Small intestine (tissue), 7 donors: ENCODE data around the gene EMC8. TPM values are rescaled to one million over a fixed set of nuclear protein-coding genes. Genes with fewer than 3 reads are reported as not detected.

Experiments
- DNase-seq, 2 donors: peaks; one replicate each; pipeline versions ENCODE4 v3.0.0 to v3.0.0-alpha.2; 2013
- FAIRE-seq: peaks from 2 replicates; lab custom pipeline; 2012; peaks lifted over from hg19 to GRCh38; lab: Jason Lieb, UNC
- H3K27ac ChIP-seq, 3 donors: one replicate each; pipeline ENCODE4 v1.5.1; 2013; ENCODE audit warnings: low read length in 2 of 3, mild to moderate bottlenecking in 2 of 3, control low read depth in 1 of 3, inconsistent platforms in 1 of 3, low read depth in 1 of 3, moderate library complexity in 1 of 3
- H3K27me3 ChIP-seq, 3 donors: one replicate each; pipeline ENCODE4 v1.6.1; 2013; ENCODE audit warnings: low read length in 3 of 3, inconsistent platforms in 1 of 3; ENCODE audit not compliant: control insufficient read depth in 3 of 3, insufficient read depth in 3 of 3
- H3K36me3 ChIP-seq, 3 donors: one replicate each; pipeline ENCODE4 v1.6.1; 2013; ENCODE audit warnings: low read length in 3 of 3, inconsistent platforms in 1 of 3, low read depth in 1 of 3, mild to moderate bottlenecking in 1 of 3, moderate library complexity in 1 of 3; ENCODE audit not compliant: control insufficient read depth in 3 of 3, insufficient read depth in 2 of 3
- H3K4me1 ChIP-seq, 3 donors: one replicate each; pipeline ENCODE4 v1.6.1; 2013; ENCODE audit warnings: low read length in 2 of 3, inconsistent platforms in 1 of 3, low read depth in 1 of 3, mild to moderate bottlenecking in 1 of 3, moderate library complexity in 1 of 3; ENCODE audit not compliant: control insufficient read depth in 3 of 3, insufficient read depth in 2 of 3
- H3K4me3 ChIP-seq, 3 donors: one replicate each; pipeline ENCODE4 v1.5.1; 2013; ENCODE audit warnings: low read length in 3 of 3, control low read depth in 1 of 3, inconsistent platforms in 1 of 3, low read depth in 1 of 3, mild to moderate bottlenecking in 1 of 3, moderate library complexity in 1 of 3
- H3K9me3 ChIP-seq, 2 donors: one replicate each; pipeline ENCODE4 v1.6.1; 2013; ENCODE audit warnings: low read depth in 1 of 2, low read length in 1 of 2; ENCODE audit not compliant: control insufficient read depth in 2 of 2, insufficient read depth in 1 of 2
- WGBS, 3 donors: extraction: QIAGEN DNeasy Blood & Tissue Kit; methylation state at CpG; one replicate each; pipeline ENCODE4 v1.1.7; 2013; 5-methylcytosine and 5-hydroxymethylcytosine counted together
- polyA plus RNA-seq, 4 donors: library from polyadenylated mRNA; stranded (reverse) in 3 of 4; unstranded in 1 of 4; fragments of 200-250 nt in 3 of 4; fragments of 120-200 nt in 1 of 4; gene quantifications; one replicate each; pipeline versions ENCODE4 v1.2.1 to v1.2.3, GENCODE V29; 2013
- donor health status: healthy with polysubstance abuse.
- donor health status: control.
- donor health status: control.
- donor health status: Bipolar disorder and iron deficiency.
- donor health status: healthy.

Gene EMC8
- polyA plus RNA-seq, 4 donors, result 16.2 to 21.2 (median 20.1) TPM

DNA sequence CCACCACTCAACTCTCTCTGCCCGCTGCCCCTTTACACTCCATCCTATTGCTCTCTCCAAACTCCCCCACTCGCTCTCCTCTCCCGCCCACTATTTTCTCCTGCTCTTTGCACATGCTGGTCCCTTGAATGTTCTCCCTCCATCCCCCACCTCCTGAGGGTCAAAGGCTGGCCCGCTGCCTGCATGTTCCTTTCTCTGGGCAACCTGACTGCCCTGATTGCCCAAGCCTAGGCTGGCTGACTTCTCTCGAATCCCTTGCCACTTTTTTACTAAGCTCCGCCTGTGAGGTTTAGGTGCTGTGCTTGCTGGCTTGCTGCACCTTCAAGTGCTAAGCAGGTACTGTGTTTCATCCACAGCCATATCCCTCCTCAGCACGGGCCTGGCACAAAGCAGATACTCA, 2.7 kb downstream of the EMC8 start:
- no peak overlapping the region for H3K27ac ChIP-seq
- H3K4me1 ChIP-seq, result peaks cover 0 to 7% (median 2%) of the 10 kb centered on the region in 3 donors
- FAIRE-seq (no peak), DNase-seq (no peak)
- H3K9me3 ChIP-seq, result peaks cover 0 to 2% of the 10 kb centered on the region in 2 donors
- H3K27me3 ChIP-seq, result no peaks in the 10 kb centered on the region
- peaks cover 7 to 41% (median 19%) of the 10 kb centered on the region in 3 donors for H3K36me3 ChIP-seq
- WGBS, 3 donors, result 91 to 93% (median 91%) methylated on average over 7 of the region's 7 CpGs
- no peak overlapping the region for H3K4me3 ChIP-seq

DNA sequence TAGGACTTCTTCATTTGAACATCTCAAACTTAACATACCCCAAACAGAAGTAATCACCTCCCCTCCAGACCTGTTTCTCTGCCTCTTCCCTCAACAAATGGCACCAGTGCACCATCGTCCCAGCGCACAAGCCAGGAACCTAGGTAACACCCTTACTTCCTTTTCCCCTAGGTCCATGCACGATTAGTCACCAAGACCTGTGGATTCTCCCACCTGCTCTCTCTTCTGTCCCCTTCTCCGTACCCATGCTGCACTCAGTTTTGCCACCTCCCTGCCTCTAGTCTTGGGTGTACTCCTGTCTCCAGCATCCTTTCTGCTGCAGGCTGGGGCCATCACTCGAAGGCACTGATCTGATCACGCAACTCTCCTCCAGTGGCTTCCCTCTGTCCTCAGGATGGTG, 3.2 kb downstream of the EMC8 start:
- Histone ChIP-seq H3K27me3 (no peaks in the 10 kb centered on the region), H3K4me3 (no peak overlapping the region), H3K4me1 (peaks cover 0 to 7% (median 2%) of the 10 kb centered on the region in 3 donors), H3K9me3 (peaks cover 0 to 3% of the 10 kb centered on the region in 2 donors), H3K27ac (no peak overlapping the region), H3K36me3 (peaks cover 7 to 46% (median 17%) of the 10 kb centered on the region in 3 donors)
- DNase-seq, result no peak
- WGBS, 3 donors, result 85 to 90% (median 90%) methylated on average over 6 of the region's 6 CpGs
- FAIRE-seq, result no peak

DNA sequence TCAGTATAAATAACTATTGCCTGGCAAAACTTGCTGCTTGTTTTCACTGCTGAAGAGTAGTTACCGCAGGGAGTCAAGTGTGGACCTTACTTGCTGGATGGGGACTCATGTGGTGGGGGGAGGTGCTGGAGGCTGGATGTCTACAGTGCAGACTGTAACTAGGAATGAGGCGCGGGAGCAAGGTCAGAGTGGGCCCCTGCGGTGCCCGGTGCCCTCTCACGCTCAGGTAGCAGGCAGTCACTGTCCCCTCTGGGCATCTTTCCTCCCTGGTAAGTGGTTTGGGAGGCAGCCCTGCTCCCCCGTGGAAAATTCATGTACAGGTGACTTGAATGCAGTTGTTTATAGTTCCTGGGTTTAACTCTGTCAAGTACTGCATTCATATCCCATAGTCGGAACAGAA, 4.6 kb downstream of the EMC8 start:
- H3K4me1 ChIP-seq, result peaks cover 0 to 7% (median 2%) of the 10 kb centered on the region in 3 donors
- H3K27me3 ChIP-seq, result no peaks in the 10 kb centered on the region
- 87 to 91% (median 88%) methylated on average over 8 of the region's 8 CpGs for WGBS, 3 donors
- peaks cover 8 to 50% (median 17%) of the 10 kb centered on the region in 3 donors for H3K36me3 ChIP-seq
- no peak overlapping the region for H3K27ac ChIP-seq
- H3K4me3 ChIP-seq, result no peak overlapping the region
- H3K9me3 ChIP-seq, result peaks cover 0 to 3% of the 10 kb centered on the region in 2 donors
- DNase-seq (no peak), FAIRE-seq (no peak)

DNA sequence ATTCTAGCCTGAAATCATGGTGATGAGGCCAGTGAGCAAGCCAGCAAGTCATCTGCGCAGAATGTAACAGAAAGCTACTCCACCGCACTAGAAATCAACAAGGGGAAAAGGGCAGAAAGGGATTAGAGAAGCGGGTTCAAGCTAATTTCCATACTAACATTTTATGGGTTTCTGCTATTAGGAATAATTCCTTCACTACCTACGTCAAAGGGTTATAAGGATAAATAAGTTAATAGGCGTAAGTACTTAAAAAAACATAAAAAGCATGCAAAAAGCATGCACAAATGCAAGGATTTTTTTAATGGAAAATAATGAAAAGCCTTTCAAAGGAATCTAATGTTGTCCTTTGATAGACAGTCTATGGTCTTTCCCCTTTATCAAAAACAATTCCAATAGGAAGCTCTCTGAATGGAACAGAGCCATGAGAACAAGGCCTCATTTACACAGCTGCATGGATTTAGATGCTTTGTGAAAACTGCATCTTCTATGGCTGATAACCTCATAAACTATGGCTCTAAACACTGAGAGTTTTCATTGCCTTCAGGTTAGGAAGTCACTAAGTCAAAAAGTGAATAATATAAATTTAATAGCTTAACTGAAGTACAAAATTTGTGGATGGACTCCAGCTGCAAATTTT, 5.6 kb downstream of the EMC8 start:
- peaks cover 9 to 50% (median 17%) of the 10 kb centered on the region in 3 donors for H3K36me3 ChIP-seq
- DNase-seq (no peak), FAIRE-seq (no peak)
- peaks cover 0 to 7% (median 2%) of the 10 kb centered on the region in 3 donors for H3K4me1 ChIP-seq
- H3K9me3 ChIP-seq, result peaks cover 0 to 3% of the 10 kb centered on the region in 2 donors
- no peaks in the 10 kb centered on the region for H3K27me3 ChIP-seq
- WGBS, 3 donors, result 95 to 97% (median 96%) methylated on average over 5 of the region's 5 CpGs
- no peak overlapping the region for H3K4me3 ChIP-seq
- no peak overlapping the region for H3K27ac ChIP-seq

DNA sequence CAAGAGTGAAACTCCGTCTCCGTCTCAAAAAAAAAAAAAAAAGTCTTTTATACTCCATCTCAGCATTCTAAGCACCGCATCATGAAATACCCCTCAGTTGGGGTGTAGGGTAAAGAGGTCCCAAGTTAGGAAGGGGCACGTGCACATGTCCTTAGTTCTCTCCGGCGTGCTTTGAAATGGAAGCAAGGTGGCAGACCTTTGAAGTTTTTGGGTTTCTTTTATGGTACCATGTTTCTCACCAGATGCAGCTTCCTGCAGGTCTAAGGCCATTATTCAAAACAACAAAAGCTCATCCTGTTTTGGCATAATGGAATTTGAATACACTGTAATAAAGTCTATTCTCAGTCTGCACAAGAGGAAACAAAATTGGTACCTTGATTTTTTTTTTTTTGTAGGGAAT, 9.6 kb downstream of the EMC8 start:
- no peak overlapping the region for H3K4me3 ChIP-seq
- no peak for FAIRE-seq
- no peak for DNase-seq
- H3K36me3 ChIP-seq, result peaks cover 7 to 62% (median 24%) of the 10 kb centered on the region in 3 donors
- H3K27me3 ChIP-seq, result no peaks in the 10 kb centered on the region
- no peak overlapping the region for H3K27ac ChIP-seq
- H3K4me1 ChIP-seq, result no peaks in the 10 kb centered on the region
- 88 to 97% (median 93%) methylated on average over 6 of the region's 6 CpGs for WGBS, 3 donors
- H3K9me3 ChIP-seq, result peaks cover 0 to 3% of the 10 kb centered on the region in 2 donors

DNA sequence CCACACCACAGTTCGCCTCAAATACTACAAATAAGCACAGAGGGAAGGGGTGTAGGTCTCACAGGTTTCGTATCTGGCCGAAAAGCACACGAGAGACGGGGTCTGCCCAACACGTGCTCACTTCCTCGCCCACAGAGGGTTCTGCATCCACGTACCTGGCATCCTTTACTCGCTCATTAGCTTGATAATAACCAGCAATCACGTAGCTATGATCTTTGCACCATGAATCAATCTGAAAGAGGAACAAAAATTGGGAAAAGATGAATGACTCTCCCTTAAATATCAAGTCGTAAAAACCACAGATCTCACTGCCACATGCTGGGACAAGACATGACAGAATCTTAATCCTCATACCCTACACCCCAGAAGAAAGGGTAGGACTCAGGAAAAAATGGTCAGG, 10.5 kb downstream of the EMC8 start:
- Histone ChIP-seq H3K4me1 (no peaks in the 10 kb centered on the region), H3K36me3 (peaks cover 7 to 60% (median 24%) of the 10 kb centered on the region in 3 donors), H3K4me3 (no peak overlapping the region), H3K9me3 (peaks cover 0 to 3% of the 10 kb centered on the region in 2 donors), H3K27me3 (no peaks in the 10 kb centered on the region), H3K27ac (no peak overlapping the region)
- 83 to 88% (median 87%) methylated on average over 11 of the region's 11 CpGs for WGBS, 3 donors
- no peak for FAIRE-seq
- no peak for DNase-seq

DNA sequence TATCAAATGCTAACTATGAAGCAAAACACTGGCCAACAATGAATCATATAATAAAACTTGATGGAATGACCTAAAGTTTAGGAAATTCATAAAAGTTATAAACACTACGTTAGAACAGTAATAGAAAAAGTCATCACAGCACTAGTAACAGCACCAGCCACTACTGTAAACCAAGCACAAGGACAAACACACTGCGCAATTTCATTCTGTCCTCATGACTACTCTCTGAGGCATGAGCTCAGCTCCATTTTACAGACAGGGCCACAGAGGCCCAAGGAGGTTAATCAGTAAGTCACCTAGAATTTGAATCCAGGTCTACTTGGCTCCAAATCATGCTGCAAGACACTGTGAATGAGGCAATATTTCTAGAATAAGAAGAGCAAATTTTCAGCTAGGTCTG, 13.4 kb downstream of the EMC8 start:
- Histone ChIP-seq H3K4me1 (peaks cover 0 to 11% (median 0%) of the 10 kb centered on the region in 3 donors), H3K9me3 (no peaks in the 10 kb centered on the region), H3K27ac (no peak overlapping the region), H3K27me3 (no peaks in the 10 kb centered on the region), H3K36me3 (peaks cover 4 to 67% (median 14%) of the 10 kb centered on the region in 3 donors), H3K4me3 (no peak overlapping the region)
- DNase-seq (no peak), FAIRE-seq (no peak)
- 86 to 96% (median 95%) methylated on average over 2 of the region's 2 CpGs for WGBS, 3 donors

DNA sequence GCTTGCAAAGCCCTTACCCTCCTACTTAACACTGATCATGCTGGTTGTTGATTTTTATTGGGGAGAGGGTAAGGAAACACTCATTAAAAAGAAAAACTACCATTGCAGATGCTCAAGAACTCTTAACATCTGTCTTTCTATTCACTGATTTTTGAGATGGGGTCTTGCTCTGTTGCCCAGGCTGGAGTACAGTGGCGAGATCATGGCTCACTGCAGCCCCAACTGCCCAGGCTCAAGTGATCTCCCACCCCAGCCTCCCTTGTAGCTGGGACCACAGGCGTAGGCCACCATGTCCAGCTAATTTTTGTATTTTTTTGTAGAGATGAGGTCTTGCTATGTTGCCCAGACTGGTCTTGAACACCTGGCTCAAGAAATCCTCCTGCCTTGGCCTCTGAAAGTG, 14.5 kb downstream of the EMC8 start:
- Histone ChIP-seq H3K36me3 (peaks cover 6 to 74% (median 14%) of the 10 kb centered on the region in 3 donors), H3K27me3 (no peaks in the 10 kb centered on the region), H3K9me3 (no peaks in the 10 kb centered on the region), H3K4me3 (no peak overlapping the region), H3K27ac (no peak overlapping the region), H3K4me1 (peaks cover 0 to 11% (median 0%) of the 10 kb centered on the region in 3 donors)
- FAIRE-seq, result no peak
- DNase-seq, result no peak
- 94 to 100% (median 97%) methylated on average over 2 of the region's 2 CpGs for WGBS, 3 donors
